IPS DF 6.9 (cell line): ENCODE data around the gene KIAA1586.
"Not testable (repeated sequence)": the region's sequence is repeated elsewhere in the genome, so short reads cannot be mapped to it uniquely, and the experiment has no call there.

Experiments used
- DNase-seq: peaks from one replicate; pipeline ENCODE4 v3.0.0-alpha.2; 2013; ENCODE audit warnings: low read depth, low spot score
- H3K27ac ChIP-seq: one replicate; pipeline ENCODE4 v1.5.1; 2013; ENCODE audit warnings: low read length, control low read depth
- H3K27me3 ChIP-seq: 2 replicates; pipeline ENCODE4 v1.6.1; 2013; ENCODE audit warnings: mild to moderate bottlenecking, low read length; ENCODE audit not compliant: control insufficient read depth, insufficient read depth
- H3K36me3 ChIP-seq: 2 replicates; pipeline ENCODE4 v1.6.1; 2013; ENCODE audit warnings: low read length; ENCODE audit not compliant: control insufficient read depth, insufficient read depth
- H3K4me1 ChIP-seq: 2 replicates; pipeline ENCODE4 v1.6.1; 2013; ENCODE audit warnings: low read length; ENCODE audit not compliant: control insufficient read depth, insufficient read depth
- H3K4me3 ChIP-seq: 2 replicates; pipeline ENCODE4 v1.5.1; 2013; ENCODE audit warnings: mild to moderate bottlenecking, low read length
- H3K9me3 ChIP-seq: 2 replicates; pipeline ENCODE4 v1.6.1; 2013; ENCODE audit warnings: low read length, inconsistent platforms; ENCODE audit not compliant: control insufficient read depth, insufficient read depth
- WGBS: extraction: QIAGEN DNeasy Blood & Tissue Kit; methylation state at CpG from one replicate; pipeline ENCODE4 v1.1.7; 2013; ENCODE audit warnings: mixed read lengths, missing lambda C conversion rate; ENCODE audit not compliant: insufficient read length, insufficient coverage; 5-methylcytosine and 5-hydroxymethylcytosine counted together

KIAA1586 gene

DNA sequence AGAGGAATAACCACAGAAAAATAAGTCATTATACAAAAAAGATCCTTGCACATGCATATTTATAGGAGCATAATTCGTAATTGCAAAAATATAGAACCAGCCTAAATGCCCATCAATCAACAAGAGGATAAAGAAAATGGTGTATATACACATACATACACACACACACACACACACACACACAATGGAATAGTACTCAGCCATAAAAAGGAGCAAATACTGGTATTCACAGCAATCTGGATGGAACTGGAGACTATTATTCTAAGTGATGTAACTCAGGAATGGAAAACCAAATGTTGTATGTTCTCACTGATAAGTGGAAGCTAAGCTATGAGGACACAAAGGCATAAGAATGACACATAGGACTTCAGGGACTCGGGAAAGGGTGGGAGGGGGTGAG is 1.9 kb upstream of the KIAA1586 start:
- WGBS: no CpG with 5 or more reads among the region's 2 CpGs
- Histone ChIP-seq H3K4me3 (no peak overlapping the region), H3K36me3 (no peaks in the 10 kb centered on the region; the same call in 1 of the 2 replicates), H3K9me3 (no peaks in the 10 kb centered on the region; the same call in 1 of the 2 replicates), H3K4me1 (no peaks in the 10 kb centered on the region; the same call in 1 of the 2 replicates), H3K27me3 (no peaks in the 10 kb centered on the region), H3K27ac (no peak overlapping the region)
- DNase-seq: no peak

DNA sequence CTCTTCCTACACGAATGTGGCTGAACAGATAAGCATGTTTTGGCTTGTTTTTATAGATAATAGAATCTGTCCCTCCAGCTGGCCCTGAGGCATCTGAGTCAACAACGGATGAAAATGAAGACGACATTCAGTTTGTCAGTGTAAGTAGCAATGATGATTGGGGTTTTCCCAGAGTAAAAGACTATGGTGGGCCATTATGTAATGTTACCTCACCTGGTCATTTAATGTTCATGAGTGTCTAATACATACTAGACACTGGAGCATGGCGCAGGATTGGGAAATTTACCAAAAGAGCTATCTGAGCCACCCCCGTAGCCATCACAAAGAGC is 728 bp downstream of the KIAA1586 start:
- not testable (repeated sequence) for H3K4me1 ChIP-seq, H3K4me3 ChIP-seq, H3K9me3 ChIP-seq, H3K27ac ChIP-seq, H3K27me3 ChIP-seq, H3K36me3 ChIP-seq, DNase-seq
- WGBS: no CpG with 5 or more reads among the region's 5 CpGs

DNA sequence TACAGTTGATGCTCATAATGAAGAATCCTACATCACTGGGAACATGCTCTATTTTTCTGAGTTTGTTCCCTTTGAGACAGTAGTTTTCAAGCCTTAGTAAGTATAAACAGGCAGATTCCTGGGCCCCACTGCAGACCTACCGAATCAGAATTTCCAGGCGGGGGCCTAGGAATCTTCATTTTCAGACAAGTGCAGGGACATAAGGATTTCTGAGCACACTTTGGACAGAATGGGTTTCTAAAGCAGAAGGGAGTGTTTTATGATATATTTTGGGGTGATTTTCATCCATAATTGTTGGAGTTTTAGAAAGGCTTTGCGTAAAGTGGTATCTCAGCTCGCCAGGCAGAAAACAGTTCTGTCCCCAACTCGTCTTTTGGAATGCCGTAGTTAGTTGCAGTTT is 1.4 kb downstream of the KIAA1586 start:
- H3K4me1 ChIP-seq, H3K9me3 ChIP-seq, H3K27me3 ChIP-seq, H3K36me3 ChIP-seq, H3K27ac ChIP-seq, DNase-seq, H3K4me3 ChIP-seq: not testable (repeated sequence)
- no CpG with 5 or more reads among the region's 6 CpGs for WGBS

DNA sequence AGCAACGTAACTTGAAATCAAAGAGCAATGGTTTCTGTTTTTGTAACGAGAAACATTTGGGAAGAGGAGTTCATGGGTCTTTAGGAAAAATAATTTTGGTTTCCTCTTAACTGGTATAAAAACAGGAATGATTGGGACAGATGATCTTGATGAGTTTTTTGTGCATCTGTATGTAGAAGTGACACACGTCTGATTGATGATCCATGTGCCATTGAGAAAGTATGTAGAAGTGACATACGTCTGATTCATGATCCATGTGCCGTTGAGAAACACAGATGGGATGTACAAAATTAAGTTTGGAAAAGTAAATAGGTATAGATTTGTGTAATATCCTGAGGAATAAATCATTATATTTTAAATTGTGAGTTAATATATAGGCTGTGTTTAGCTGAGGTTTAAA is 2.1 kb downstream of the KIAA1586 start:
- Histone ChIP-seq H3K27me3 (no peaks in the 10 kb centered on the region), H3K36me3 (no peaks in the 10 kb centered on the region; the same call in 1 of the 2 replicates), H3K27ac (no peak overlapping the region), H3K4me1 (no peaks in the 10 kb centered on the region; the same call in 1 of the 2 replicates), H3K9me3 (no peaks in the 10 kb centered on the region), H3K4me3 (no peak overlapping the region)
- 100% methylated on average over 1 of the region's 5 CpGs for WGBS
- no peak for DNase-seq

DNA sequence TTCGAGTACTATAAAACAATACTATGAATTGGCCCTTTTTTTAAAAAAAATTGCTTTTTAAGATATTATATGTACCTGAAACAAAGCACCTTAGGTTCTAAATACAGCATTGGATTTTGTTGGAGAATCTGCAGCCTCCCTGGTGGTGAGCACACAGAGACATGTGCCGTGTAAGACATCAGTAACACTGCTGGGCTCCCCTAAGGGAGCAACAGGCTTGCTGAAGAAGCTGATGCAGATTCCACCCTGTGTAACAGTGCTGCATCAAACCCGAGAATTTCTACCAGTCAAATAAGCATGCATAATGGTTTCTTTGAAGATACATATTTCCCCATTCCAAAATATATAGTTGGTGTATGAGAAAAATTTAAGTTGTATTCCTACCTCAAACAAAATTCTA is 17.4 kb downstream of the KIAA1586 start:
- Histone ChIP-seq H3K9me3 (no peaks in the 10 kb centered on the region), H3K4me1 (no peaks in the 10 kb centered on the region), H3K27me3 (no peaks in the 10 kb centered on the region), H3K4me3 (no peak overlapping the region), H3K27ac (no peak overlapping the region), H3K36me3 (no peaks in the 10 kb centered on the region)
- WGBS: no CpG with 5 or more reads among the region's 3 CpGs
- DNase-seq: no peak

DNA sequence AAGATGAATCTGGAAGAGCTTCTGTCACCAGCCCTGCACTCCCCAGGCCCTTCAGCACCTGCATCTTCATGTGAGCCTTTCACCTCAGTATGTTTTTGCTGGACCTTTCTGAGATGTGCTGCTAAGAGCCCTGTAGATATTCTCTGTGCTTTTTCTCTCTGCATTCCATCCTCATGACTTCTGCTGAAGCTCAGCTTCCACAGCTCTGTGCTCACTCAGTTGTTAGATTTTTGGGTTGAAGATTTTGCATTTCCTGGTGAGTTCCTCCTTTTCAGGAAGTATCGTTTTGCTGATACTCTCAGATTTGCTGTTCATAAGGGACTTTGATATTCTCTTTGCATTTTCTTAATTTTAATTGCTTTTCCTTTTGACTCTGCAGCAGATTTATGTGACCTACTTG is 18.3 kb downstream of the KIAA1586 start:
- H3K4me1 ChIP-seq: no peaks in the 10 kb centered on the region
- no peak for DNase-seq
- no CpG with 5 or more reads among the region's 1 CpG for WGBS
- H3K36me3 ChIP-seq: no peaks in the 10 kb centered on the region
- no peak overlapping the region for H3K4me3 ChIP-seq
- H3K27me3 ChIP-seq: no peaks in the 10 kb centered on the region
- no peak overlapping the region for H3K27ac ChIP-seq
- H3K9me3 ChIP-seq: no peaks in the 10 kb centered on the region

DNA sequence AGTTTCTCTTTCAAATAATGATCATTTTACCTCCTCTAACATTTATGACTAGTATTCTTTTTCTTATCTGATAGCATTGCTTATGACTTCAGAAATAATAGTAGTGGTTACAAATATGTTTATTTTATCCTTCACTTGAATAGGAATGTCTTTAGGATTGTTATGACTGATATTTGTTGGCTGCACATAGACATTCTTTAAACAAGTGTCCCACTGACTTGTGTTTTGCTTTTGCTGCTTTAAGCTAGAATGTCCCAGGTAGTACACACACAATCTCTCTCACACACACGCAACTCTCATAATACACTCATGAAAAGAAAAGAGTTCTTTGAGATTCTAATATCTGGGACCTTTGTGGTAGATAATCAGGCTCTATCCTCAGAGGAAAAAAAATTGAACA is 21.6 kb downstream of the KIAA1586 start:
- no CpG with 5 or more reads among the region's 1 CpG for WGBS
- Histone ChIP-seq H3K36me3 (no peaks in the 10 kb centered on the region), H3K9me3 (no peaks in the 10 kb centered on the region), H3K27ac (no peak overlapping the region), H3K4me1 (no peaks in the 10 kb centered on the region), H3K4me3 (no peak overlapping the region), H3K27me3 (no peaks in the 10 kb centered on the region)
- DNase-seq: no peak

DNA sequence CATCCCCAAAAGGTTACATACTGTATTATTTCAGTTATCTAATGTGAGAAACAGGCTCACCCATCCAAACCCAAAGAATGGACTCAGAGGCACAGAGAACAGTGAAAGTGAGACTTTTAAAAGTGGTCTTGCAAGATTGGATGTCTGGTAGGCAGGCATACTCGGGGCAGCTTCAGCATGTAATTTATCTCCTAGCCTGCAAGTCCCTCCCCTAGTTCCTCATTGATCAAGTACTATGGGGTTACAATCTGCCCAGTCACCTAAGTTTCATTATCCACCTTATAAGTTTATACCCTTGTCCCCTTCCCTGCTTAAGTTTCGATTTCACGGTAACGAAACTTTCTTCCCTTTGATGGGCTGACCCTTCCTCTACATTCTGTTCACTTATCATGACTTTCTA is 22.7 kb downstream of the KIAA1586 start:
- Histone ChIP-seq H3K27me3 (no peaks in the 10 kb centered on the region), H3K4me1 (no peaks in the 10 kb centered on the region), H3K27ac (no peak overlapping the region), H3K4me3 (no peak overlapping the region), H3K36me3 (no peaks in the 10 kb centered on the region), H3K9me3 (no peaks in the 10 kb centered on the region)
- no peak for DNase-seq
- WGBS: no CpG with 5 or more reads among the region's 4 CpGs

DNA sequence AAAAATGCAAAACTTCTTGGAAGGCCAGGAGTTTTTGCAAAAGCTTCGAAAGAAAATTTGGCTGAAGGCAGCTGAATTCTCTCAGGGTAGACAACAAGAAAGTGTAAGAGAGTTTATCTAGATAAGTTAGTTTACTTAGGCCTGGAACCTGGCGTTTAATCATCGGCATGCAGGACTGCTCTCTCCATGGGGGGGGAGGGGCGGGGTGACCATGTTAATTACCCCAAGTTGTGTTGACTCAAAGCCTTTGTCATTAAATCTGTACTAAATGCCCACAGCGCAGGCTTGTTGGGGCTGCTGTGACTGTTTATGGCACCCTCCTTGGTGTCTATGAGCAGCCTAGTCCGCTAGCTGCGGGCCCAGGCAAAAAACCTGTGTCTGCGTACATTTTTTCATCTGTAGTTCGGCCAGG is 23.4 kb downstream of the KIAA1586 start:
- H3K27ac ChIP-seq: no peak overlapping the region
- no peaks in the 10 kb centered on the region for H3K36me3 ChIP-seq
- WGBS: no CpG with 5 or more reads among the region's 9 CpGs
- H3K4me1 ChIP-seq: no peaks in the 10 kb centered on the region
- DNase-seq: no peak
- H3K9me3 ChIP-seq: no peaks in the 10 kb centered on the region
- no peaks in the 10 kb centered on the region for H3K27me3 ChIP-seq
- no peak overlapping the region for H3K4me3 ChIP-seq

DNA sequence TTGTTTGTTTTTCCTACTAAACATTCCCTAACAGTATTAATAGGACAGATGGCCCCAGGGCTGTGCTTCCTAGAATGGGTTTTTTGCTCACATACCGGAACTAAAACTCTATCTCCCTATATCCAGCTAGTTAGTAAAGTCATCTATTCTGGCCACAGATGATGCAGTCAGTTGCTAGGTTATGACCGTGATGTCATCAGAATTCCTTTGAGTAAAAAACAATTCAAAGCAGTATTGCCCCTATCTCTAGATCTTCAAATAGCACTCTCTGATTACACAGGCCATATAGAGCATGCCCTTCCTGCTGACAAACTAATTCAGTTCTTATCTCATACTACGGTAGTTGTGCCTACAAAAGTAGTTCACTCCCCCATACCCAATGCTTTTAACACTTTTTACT is 25.6 kb downstream of the KIAA1586 start:
- Histone ChIP-seq H3K4me1 (no peaks in the 10 kb centered on the region), H3K9me3 (no peaks in the 10 kb centered on the region), H3K36me3 (no peaks in the 10 kb centered on the region), H3K27ac (no peak overlapping the region), H3K27me3 (no peaks in the 10 kb centered on the region), H3K4me3 (no peak overlapping the region)
- DNase-seq: no peak
- no CpG with 5 or more reads among the region's 3 CpGs for WGBS

DNA sequence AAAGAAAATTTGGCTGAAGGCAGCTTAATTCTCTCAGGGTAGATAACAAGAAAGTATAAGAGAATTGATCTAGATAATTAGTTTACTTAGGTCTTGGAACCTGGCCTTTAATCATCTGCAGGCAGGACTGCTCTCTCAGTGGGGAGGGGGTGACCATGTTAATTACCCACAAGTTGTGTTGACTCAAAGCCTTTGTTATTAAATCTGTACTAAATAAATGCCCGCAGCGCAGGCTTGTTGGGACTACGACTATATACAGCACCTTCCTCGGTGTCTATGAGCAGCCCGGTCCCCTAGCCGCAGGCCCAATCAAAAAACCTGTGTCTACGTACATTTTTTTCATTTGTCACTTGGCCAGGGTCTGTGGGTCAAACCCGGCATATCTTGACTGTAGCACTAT is 27.9 kb downstream of the KIAA1586 start:
- no peaks in the 10 kb centered on the region for H3K9me3 ChIP-seq
- no peak overlapping the region for H3K27ac ChIP-seq
- H3K27me3 ChIP-seq: no peaks in the 10 kb centered on the region
- no peak overlapping the region for H3K4me3 ChIP-seq
- WGBS: no CpG with 5 or more reads among the region's 8 CpGs
- H3K36me3 ChIP-seq: no peaks in the 10 kb centered on the region
- no peak for DNase-seq
- no peaks in the 10 kb centered on the region for H3K4me1 ChIP-seq
